KBM-7 (cell line): ENCODE measurements around the gene MKKS.
A peak's percentile ranks its signal among the peaks of the same experiment; 100 is the strongest.

Source experiments
- DNase-seq: peaks from one replicate; pipeline ENCODE4 v3.0.0-alpha.2; 2015
- in situ Hi-C: fragments of 300-500 bp; cut with MboI; formaldehyde crosslinking; loops from 2 replicates; pipeline ENCODE4 v1.14.3; 2020; ENCODE audit warnings: low sequenced_read_pairs, low pct_unique_long_range_greater_than_20kb, mixed read lengths

Gene MKKS

GRCh38 chr20:10433623-10434466 lies at the start of gene MKKS:
TSS of gene MKKS (minus strand) at chr20:10434222. CDS start at chr20:10413514, 20,708 bp downstream.
- DNase-seq = peak; percentile 92
- in situ Hi-C loops = no loop called here

- no peak for DNase-seq
- in situ Hi-C loops = no loop called here
Measured at GRCh38 chr20:10483691-10484090, 49.7 kb upstream of the MKKS start.

- in situ Hi-C loops = no loop called here
- DNase-seq = no peak
Measured at GRCh38 chr20:10481676-10482075, 47.7 kb upstream of the MKKS start.

- in situ Hi-C loops = no loop called here
- DNase-seq = no peak
Measured at GRCh38 chr20:10478930-10479329, 44.9 kb upstream of the MKKS start.

- DNase-seq = no peak
- in situ Hi-C loops = no loop called here
Measured at GRCh38 chr20:10478205-10478604, 44.2 kb upstream of the MKKS start.

- peak; percentile 48 for DNase-seq
- in situ Hi-C loops = no loop called here
Measured at GRCh38 chr20:10476319-10476724, 42.3 kb upstream of the MKKS start.

- DNase-seq = peak; percentile 26
- in situ Hi-C loops = no loop called here
Measured at GRCh38 chr20:10475225-10475624, 41.2 kb upstream of the MKKS start.

- in situ Hi-C loops = loop anchor here (25.0 kb wide), 1 partner anchor 188 kb away; the partner anchor contains the start of gene JAG1
Measured at GRCh38 chr20:10474606-10475184, 40.7 kb upstream of the MKKS start.

GRCh38 chr20:10472871-10473270 lies 38.8 kb upstream of the MKKS start:
- in situ Hi-C loops = loop anchor here (25.0 kb wide), 1 partner anchor 189 kb away; the partner anchor contains the start of gene JAG1
- DNase-seq = no peak

More at GRCh38 chr20:10474606-10475184, 40.7 kb upstream of the MKKS start:
- DNase-seq = peak; percentile 95

- in situ Hi-C loops = loop anchor here (25.0 kb wide), 1 partner anchor 192 kb away; the partner anchor contains the start of gene JAG1
- no peak for DNase-seq
Measured at GRCh38 chr20:10470276-10470675, 36.3 kb upstream of the MKKS start.

- peak; percentile 75 for DNase-seq
- in situ Hi-C loops = loop anchor here (25.0 kb wide), 1 partner anchor 193 kb away; the partner anchor contains the start of gene JAG1
Measured at GRCh38 chr20:10469599-10469998, 35.6 kb upstream of the MKKS start.

GRCh38 chr20:10469056-10469455 lies 35.0 kb upstream of the MKKS start:
- in situ Hi-C loops = loop anchor here (25.0 kb wide), 1 partner anchor 193 kb away; the partner anchor contains the start of gene JAG1
- no peak for DNase-seq

- in situ Hi-C loops = loop anchor here (25.0 kb wide), 1 partner anchor 194 kb away; the partner anchor contains the start of gene JAG1
- DNase-seq = no peak
Measured at GRCh38 chr20:10468340-10468845, 34.4 kb upstream of the MKKS start.

GRCh38 chr20:10467681-10468339 lies 33.8 kb upstream of the MKKS start:
- in situ Hi-C loops = loop anchor here (25.0 kb wide), 1 partner anchor 194 kb away; the partner anchor contains the start of gene JAG1
- DNase-seq = no peak

GRCh38 chr20:10466855-10467254 lies 32.8 kb upstream of the MKKS start:
- DNase-seq = no peak
- in situ Hi-C loops = loop anchor here (25.0 kb wide), 1 partner anchor 195 kb away; the partner anchor contains the start of gene JAG1

- DNase-seq = no peak
- in situ Hi-C loops = loop anchor here (25.0 kb wide), 1 partner anchor 196 kb away; the partner anchor contains the start of gene JAG1
Measured at GRCh38 chr20:10466325-10466724, 32.3 kb upstream of the MKKS start.

GRCh38 chr20:10465135-10465534 lies 31.1 kb upstream of the MKKS start:
- DNase-seq = no peak
- in situ Hi-C loops = loop anchor here (25.0 kb wide), 1 partner anchor 197 kb away; the partner anchor contains the start of gene JAG1

GRCh38 chr20:10463622-10464021 lies 29.6 kb upstream of the MKKS start:
- in situ Hi-C loops = loop anchor here (25.0 kb wide), 1 partner anchor 199 kb away; the partner anchor contains the start of gene JAG1
- DNase-seq = no peak

- DNase-seq = no peak
- in situ Hi-C loops = loop anchor here (25.0 kb wide), 1 partner anchor 200 kb away; the partner anchor contains the start of gene JAG1
Measured at GRCh38 chr20:10462516-10462915, 28.5 kb upstream of the MKKS start.
